ENCODE data around the gene HNF1B.

Gene HNF1B, protein sequence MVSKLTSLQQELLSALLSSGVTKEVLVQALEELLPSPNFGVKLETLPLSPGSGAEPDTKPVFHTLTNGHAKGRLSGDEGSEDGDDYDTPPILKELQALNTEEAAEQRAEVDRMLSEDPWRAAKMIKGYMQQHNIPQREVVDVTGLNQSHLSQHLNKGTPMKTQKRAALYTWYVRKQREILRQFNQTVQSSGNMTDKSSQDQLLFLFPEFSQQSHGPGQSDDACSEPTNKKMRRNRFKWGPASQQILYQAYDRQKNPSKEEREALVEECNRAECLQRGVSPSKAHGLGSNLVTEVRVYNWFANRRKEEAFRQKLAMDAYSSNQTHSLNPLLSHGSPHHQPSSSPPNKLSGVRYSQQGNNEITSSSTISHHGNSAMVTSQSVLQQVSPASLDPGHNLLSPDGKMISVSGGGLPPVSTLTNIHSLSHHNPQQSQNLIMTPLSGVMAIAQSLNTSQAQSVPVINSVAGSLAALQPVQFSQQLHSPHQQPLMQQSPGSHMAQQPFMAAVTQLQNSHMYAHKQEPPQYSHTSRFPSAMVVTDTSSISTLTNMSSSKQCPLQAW

DNA sequence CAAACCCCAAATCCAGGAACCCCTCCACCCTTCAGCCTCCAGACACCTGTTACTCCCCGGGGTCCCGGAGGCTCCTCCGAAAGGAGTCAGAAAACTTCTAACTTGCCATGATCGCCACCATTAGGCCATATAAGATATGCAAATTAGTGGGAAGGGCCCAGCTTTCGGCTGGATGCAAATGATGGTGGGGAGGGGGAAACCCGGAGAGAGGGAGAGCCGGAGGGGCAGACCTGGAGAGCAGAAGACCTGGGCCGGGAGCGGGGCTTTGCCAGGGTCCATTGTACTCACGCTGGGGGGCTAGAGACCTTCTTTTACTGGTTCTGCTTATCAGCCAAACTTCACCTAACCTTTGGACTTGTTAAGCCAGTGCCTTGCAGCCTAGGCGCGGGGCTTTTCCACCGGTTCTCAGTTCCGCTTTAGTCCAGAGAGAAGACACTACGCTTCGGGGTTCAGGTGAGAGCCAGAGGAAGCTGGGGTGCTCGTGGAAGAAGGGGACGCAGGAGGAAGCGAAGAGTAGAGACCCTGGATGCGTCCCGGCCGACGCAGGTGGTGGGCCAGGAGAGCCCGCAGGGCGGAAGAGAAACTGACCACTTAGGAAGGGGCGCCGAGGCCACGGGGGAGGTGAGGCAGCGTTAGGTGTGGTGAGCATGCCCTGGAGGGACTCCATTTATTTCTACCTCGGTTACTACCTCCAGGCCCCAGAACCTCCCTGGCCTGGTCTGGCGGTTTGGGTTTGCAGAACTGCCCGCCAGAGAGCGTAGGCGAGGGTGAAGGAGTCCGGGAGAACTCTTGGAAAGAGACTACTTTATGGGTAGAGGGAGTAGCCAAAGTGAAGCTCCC, at the start of gene HNF1B:
Gene HNF1B, minus strand, starts transcription at position 99 of the 840 bp plus-strand sequence. CDS start 175 bp downstream, outside the sequence.
- Histone ChIP-seq H3K36me3 (peaks cover 0 to 6% (median 0%) of the 10 kb centered on the region in 11 experiments; a peak in 2 of 22 replicates), H3K9ac (no peak within 1 kb of the TSS), H3K4me2 (peak within 1 kb of the TSS in 3 of 11 experiments; percentile 25 to 61 (median 44); a peak in 5 of 22 replicates), H3K9me3 (replicated peaks in 1 of 11) (peaks cover 26 to 37% (median 29%) of the 10 kb centered on the region in 11 experiments), H3K27ac (no peak within 1 kb of the TSS), H3K27me3 (peaks cover 70 to 86% (median 81%) of the 10 kb centered on the region in 11 experiments), H3K4me3 (peak within 1 kb of the TSS in 3 of 10 experiments; percentile 3 to 22 (median 6); a peak in 4 of 20 replicates), H4K20me1 (peaks cover 0 to 25% (median 9%) of the 10 kb centered on the region in 11 experiments; a peak in 11 of 22 replicates), H3K4me1 (peaks cover 0 to 19% (median 0%) of the 10 kb centered on the region in 10 experiments; a peak in 4 of 20 replicates)
- TF ChIP-seq Cebpa-rat (IDR thresholded peaks at IDR 0.05): no peak

GRCh38 chr17:37792787-37793186, 47.9 kb upstream of the HNF1B start:
- H3K9ac ChIP-seq: no peak overlapping the region
- peaks cover 0 to 2% (median 0%) of the 10 kb centered on the region in 11 experiments; a peak in 1 of 22 replicates for H3K9me3 ChIP-seq (replicated peaks in 1 of 11)
- no peak overlapping the region for H3K4me2 ChIP-seq
- TF ChIP-seq Cebpa-rat (IDR thresholded peaks at IDR 0.05): no peak
- no peak overlapping the region for H3K27ac ChIP-seq
- no peak overlapping the region for H3K4me3 ChIP-seq
- H3K4me1 ChIP-seq: peaks cover 0 to 13% (median 6%) of the 10 kb centered on the region in 10 experiments; a peak in 10 of 20 replicates
- no peaks in the 10 kb centered on the region for H3K36me3 ChIP-seq
- H3K27me3 ChIP-seq: peaks cover 0 to 13% (median 10%) of the 10 kb centered on the region in 11 experiments; a peak in 9 of 22 replicates
- H4K20me1 ChIP-seq: no peaks in the 10 kb centered on the region

DNA sequence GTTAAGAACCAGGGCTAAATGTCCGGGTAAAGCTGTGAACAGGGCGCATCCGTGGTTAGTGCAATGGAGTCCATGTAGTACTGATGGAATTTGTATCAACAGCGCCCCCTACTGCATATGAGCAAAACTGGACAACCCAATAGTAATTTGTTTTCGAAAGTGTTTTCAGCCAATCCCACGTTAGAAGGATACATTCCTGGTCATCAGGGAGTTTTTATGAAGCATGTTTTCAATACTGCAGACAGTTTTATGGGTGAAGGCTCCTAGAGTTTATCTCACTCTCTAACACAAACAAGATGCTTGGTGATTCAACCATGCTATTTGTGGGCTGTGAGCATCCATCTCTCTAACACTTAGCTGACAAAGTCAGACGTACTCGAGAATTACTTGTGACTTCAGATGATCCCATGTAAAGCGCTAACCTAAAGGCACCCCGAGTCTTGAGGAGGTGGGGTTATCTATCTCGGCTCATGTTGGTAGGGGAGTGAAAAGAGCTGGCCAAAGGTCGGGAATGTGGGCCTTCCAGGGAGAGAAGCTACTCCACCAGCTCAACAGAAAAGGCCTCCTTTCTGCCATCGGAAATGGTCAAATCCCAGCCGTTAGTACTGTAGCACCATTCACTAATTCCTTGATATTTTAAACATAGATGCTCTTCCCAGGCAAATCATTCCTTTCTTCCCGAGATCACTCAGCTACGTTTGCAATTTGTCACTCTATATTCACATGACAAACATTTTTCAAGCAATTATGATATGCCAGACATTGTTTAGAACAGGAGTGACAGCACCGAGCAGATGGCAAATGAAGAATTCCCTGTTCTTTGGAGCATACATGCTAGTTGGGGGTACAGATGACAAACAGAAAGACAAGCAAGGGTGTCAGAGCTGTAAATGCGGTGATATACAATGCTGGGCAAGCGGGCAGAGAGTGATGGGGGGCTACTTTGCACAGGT, 46.9 kb upstream of the HNF1B start:
- Histone ChIP-seq H3K27me3 (peaks cover 0 to 13% (median 10%) of the 10 kb centered on the region in 11 experiments; a peak in 9 of 22 replicates), H3K9ac (no peak overlapping the region), H3K4me3 (no peak overlapping the region), H3K4me1 (peaks cover 0 to 13% (median 6%) of the 10 kb centered on the region in 10 experiments; a peak in 10 of 20 replicates), H3K4me2 (no peak overlapping the region), H3K9me3 (replicated peaks in 1 of 11) (no peaks in the 10 kb centered on the region), H3K36me3 (no peaks in the 10 kb centered on the region), H3K27ac (no peak overlapping the region), H4K20me1 (no peaks in the 10 kb centered on the region)
- TF ChIP-seq Cebpa-rat (IDR thresholded peaks at IDR 0.05): no peak

- Histone ChIP-seq H3K27ac (no peak overlapping the region), H3K36me3 (no peaks in the 10 kb centered on the region), H3K9ac (no peak overlapping the region), H3K4me1 (peaks cover 0 to 13% (median 6%) of the 10 kb centered on the region in 10 experiments; a peak in 10 of 20 replicates), H3K4me3 (no peak overlapping the region), H3K4me2 (peak overlapping the region in 7 of 11 experiments; percentile 8 to 52 (median 38); a peak in 8 of 22 replicates), H3K27me3 (peaks cover 0 to 13% (median 10%) of the 10 kb centered on the region in 11 experiments; a peak in 9 of 22 replicates), H4K20me1 (no peaks in the 10 kb centered on the region), H3K9me3 (replicated peaks in 1 of 11) (no peaks in the 10 kb centered on the region)
- TF ChIP-seq Cebpa-rat (IDR thresholded peaks at IDR 0.05): no peak
Measured at GRCh38 chr17:37789771-37790541, 45.1 kb upstream of the HNF1B start.

DNA sequence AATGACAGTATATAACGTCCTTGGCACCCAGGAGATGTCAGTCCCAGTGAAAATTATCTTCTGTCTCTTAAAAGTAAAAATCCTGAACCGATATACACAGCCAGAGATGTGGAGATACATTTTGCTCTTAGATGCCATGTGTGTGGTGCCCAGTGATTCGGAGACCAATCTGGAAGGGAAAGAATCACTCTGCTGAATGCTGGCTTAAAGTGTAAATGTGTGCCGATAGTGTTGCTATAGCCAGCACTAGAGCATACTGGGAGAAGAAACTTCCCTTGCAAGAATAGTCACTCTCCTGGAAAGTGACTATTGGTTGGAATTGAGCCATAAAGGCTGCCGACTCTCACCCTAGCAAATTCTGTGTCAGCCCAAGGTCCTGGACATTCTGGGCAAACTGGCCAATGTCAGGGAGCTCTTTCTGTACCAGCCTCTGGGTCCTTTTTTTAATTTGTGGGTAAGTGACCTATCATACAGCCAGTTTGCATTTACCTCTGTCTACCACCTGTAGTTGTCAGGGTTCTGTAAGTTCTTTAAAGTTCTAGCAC, 44.2 kb upstream of the HNF1B start:
- peaks cover 0 to 13% (median 6%) of the 10 kb centered on the region in 10 experiments; a peak in 10 of 20 replicates for H3K4me1 ChIP-seq
- H3K9ac ChIP-seq: no peak overlapping the region
- no peak overlapping the region for H3K4me3 ChIP-seq
- no peaks in the 10 kb centered on the region for H4K20me1 ChIP-seq
- peaks cover 0 to 13% (median 10%) of the 10 kb centered on the region in 11 experiments; a peak in 9 of 22 replicates for H3K27me3 ChIP-seq
- TF ChIP-seq Cebpa-rat (IDR thresholded peaks at IDR 0.05): no peak
- no peak overlapping the region for H3K27ac ChIP-seq
- H3K36me3 ChIP-seq: no peaks in the 10 kb centered on the region
- H3K4me2 ChIP-seq: peak overlapping the region in 1 of 11 experiments; percentile 46; a peak in 2 of 22 replicates
- H3K9me3 ChIP-seq (replicated peaks in 1 of 11): no peaks in the 10 kb centered on the region

DNA sequence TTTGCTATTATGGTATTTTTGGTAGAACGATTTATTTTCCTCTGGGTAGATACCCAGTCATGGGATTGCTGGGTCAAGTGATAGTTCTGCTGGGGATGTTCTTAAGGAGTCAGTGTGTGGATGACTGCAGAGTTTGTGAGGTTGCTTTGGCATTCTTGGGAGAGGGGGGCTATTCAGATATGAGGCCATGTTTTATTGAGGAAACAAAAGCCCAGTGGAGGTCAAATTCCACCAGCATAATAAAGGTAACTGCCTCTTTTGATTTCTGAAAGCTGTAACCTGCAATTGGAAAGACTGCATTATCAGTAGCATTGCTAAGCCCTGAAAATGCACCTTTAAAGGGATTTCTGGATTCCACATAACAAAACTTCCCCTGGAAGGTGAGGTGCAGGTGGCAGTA, 43.7 kb upstream of the HNF1B start:
- no peaks in the 10 kb centered on the region for H3K36me3 ChIP-seq
- H3K27ac ChIP-seq: no peak overlapping the region
- no peaks in the 10 kb centered on the region for H3K9me3 ChIP-seq (replicated peaks in 1 of 11)
- H4K20me1 ChIP-seq: no peaks in the 10 kb centered on the region
- no peak overlapping the region for H3K9ac ChIP-seq
- no peak overlapping the region for H3K4me2 ChIP-seq
- H3K4me3 ChIP-seq: no peak overlapping the region
- H3K27me3 ChIP-seq: peaks cover 0 to 13% (median 10%) of the 10 kb centered on the region in 11 experiments; a peak in 9 of 22 replicates
- H3K4me1 ChIP-seq: peaks cover 0 to 13% (median 6%) of the 10 kb centered on the region in 10 experiments; a peak in 10 of 20 replicates
- TF ChIP-seq Cebpa-rat (IDR thresholded peaks at IDR 0.05): no peak
